Measurements from ENCODE around the gene OR4N2.
"Not testable (repeated sequence)": the region's sequence is repeated elsewhere in the genome, so short reads cannot be mapped to it uniquely, and the experiment has no call there.

DNA sequence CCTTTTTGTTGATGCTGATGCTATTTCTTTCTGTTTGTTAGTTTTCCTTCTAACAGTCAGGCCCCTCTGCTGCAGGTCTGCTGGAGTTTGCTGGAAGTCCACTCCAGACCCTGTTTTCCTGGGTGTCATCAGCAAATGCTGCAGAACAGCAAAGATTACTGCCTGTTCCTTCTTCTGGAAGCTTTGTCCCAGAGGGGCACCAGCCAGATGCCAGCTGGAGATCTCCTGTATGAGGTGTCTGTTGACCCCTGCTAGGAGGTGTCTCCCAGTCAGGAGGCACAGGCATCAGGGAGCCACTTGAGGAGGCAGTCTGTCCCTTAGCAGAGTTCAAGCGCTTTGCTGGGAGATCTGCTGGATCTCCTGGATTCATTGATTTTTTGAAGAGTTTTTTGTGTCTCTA, 16.3 kb downstream of the OR4N2 start:
- not testable (repeated sequence) for TF ChIP-seq EZH2phosphoT487, CTCF (IDR thresholded peaks at IDR 0.05; ENCODE audit: low read length)

All from MM.1S (cell line).